Limb (tissue), 2 donors: Measurements from ENCODE around the gene HDAC3.

Experiments used
- DNase-seq, 2 donors: peaks; one replicate each; pipeline ENCODE4 v3.0.0-alpha.2; 2016; ENCODE audit errors: extremely low spot score in 2 of 2

Gene HDAC3

DNA sequence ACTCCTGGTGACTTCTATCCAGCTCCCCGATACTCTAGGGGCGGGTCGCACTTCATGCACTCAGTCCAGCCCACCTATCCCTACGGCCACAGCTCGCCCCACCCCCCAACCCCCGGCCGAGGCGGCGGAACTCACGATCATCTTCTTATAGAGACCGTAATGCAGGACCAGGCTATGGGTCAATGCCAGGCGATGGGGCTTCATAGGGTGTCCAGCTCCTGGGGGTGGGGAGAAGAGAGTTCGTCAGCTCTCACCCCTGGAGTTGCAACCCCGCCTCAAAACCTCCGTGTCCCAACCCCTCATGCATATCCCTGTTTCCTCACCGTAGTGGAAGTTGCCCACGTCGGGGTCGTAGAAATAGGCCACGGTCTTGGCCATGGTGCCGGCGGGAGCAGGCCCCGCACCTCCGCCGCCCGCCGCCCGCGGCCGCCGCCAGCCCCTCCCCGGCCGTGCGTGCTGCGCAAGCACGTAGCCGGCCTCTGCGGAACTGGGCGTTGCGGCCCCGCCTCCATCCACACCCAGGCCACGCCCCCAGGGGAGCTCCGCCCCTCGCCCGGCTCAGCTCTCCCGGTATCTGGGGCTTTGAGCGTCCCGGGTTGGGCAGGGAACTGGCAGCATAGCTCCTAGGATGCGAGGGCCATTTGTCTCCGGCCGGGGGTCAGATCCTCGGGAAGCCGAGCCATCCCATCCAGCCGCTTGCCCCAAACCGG is at the start of gene HDAC3, which contains the start of gene RELL2:
Gene HDAC3, minus strand, starts transcription at position 437 of the 710 bp plus-strand sequence. Its CDS starts 59 bp downstream, at position 378.
Gene RELL2, plus strand, starts transcription at position 585 of the 710 bp plus-strand sequence. CDS start 1,229 bp downstream, outside the sequence.
- DNase-seq = peak; percentile 92 to 97

DNA sequence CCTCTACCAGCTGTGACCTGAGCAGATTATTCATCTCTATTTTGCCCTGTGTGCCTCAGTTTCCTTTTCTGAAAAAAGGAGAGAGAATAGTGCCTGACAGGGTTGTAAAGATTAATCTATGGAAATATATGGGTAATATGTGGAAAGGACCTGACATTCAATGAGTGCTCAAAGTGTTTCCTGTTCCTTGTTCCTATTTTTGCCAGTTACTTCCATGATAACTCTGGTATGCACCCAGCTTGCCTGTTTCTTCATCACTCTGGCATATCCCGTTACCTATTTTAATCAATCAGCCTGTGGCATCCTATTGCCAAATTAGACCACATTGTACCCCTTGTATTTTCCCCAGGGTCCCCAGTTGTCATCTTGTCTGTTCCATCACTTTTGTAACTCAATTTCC is 48.9 kb upstream of the HDAC3 start:
- DNase-seq = no peak

DNA sequence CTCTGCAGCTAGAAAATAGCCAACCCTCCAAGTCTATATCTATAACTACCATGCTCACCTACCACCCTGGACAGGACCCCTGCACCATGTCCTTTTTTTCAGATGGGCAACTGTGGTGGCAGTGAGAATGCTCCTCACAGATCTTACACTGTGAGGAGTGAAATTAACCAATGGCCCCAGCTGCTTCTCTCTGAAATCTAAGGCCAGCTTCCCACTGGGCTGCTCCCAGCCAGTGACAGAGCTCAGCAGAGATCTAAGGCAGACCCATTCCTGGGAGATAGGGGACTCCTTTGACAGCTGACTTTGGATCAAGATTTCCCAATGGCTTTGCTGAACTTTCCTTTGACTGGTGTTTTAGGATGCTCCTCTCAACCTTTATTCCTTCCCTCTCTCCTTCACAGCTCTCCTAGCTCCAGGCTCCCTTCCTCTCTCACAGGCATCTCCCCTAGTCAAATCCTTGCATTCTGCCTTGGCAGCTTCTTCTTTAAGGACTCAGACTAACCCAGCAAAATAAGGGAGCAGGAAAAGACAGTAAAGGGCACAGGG is 47.0 kb upstream of the HDAC3 start:
- DNase-seq = no peak

DNA sequence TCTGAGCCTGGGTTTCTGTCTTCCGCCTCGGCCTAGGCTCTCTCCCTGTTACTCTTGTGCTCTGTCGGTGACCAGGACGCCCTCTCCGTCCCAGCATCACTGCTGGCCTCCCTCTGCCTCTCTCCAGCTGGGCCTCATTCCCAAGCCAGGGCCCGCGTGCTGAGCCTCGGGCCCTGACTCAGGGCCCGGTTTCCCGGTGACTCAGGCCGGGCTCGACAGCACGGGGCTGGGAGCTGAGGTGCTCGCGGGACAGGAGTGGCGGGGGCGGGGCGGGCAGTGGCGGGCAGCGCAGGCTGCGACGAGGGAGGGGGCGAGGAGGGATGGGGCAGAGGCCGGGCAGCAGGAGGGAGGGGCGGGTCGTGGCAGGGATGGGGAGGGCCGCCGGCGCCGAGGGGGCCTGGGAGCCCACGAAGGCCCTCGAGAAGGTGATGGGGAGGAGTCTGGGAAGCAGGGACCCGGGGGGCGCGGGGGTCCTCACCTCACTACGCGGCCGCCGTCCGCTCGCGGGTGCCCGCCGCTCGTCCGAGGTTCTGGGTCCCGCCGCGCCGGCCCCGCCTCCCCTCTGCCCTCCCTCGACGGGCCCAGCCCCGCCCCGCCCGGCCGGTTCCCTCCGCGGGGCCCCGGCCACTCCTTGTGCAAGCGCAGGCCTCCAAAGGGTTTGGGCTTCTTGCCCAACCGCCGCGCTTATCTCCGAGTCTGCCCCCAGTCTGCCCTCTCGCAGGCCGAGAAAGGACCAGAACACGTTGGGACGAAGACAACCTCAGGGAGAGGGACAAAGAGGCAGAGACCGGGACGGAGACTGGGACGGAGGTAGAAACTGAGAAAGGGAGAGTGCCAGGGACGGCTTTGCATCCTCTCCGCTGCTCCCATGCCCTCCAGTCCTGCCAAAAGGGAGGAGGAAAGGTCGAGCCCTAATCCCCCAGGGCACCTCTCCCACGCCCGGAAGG is 45.3 kb upstream of the HDAC3 start, which contains the start of gene ARAP3:
Gene ARAP3, minus strand, starts transcription at position 536 of the 947 bp plus-strand sequence. CDS start 1,744 bp downstream, outside the sequence.
- DNase-seq = peak; percentile 51 to 78

DNA sequence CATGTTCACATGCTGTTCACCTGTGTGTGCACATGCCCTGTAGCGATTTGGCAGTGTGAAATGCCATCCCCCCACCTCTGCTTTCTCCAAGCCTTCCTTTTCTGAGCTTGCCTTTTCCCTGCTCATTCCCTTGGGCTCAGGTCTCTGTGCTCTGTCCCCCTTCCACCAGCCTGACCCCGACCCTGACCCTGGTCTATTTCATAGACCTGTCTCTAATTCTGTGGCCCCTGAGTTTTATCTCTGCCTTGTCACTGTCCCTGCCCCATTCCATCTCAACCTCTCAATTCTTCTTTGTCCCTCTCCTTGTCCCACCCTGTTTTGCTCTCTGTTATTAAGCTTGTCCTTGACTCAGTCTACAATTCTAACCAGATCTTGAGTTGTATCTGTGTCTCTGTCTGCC is 44.6 kb upstream of the HDAC3 start:
- no peak for DNase-seq

DNA sequence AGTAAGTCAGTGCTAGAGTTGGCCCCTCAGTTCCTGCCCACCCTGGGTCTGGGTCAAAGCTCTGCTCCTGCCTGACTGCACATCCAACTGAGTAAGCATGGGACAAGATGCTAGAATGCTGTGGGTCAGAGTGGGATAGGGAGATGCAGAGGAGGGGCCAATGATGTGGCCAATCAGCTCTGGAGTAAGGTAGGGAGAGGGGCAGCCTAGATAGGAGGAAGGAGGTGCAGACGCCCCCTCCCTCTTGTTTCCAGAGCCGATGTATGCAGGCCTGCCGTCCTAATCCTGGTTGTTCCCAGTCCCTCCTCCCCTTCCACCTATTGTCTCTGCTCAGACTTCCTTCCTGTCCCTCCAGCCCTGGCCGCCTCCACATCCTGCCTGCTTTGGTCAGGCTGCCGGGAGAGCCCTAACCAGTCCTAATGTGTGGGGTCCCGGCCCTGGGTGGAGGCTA is 44.1 kb upstream of the HDAC3 start:
- no peak for DNase-seq

DNA sequence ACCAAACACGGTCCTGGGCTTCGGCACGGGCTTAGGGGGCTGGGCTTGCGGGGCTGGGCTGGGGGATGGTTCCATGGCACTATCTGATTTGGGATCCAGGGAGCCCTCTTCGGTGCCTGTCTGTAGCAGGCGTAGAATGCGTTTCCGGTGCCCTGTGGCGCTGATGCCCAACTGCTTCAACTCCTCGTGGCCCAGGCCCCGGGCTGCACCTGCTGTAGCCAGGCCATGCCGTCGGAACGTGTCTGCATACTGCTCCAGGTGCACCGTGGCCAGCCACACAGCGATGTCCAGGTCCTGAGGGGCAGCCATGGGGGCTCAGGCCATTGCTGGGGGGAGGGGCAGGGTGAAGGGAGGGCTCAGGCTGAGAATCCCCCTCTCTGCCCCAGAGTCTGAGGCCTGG is 43.5 kb upstream of the HDAC3 start:
- DNase-seq = no peak

DNA sequence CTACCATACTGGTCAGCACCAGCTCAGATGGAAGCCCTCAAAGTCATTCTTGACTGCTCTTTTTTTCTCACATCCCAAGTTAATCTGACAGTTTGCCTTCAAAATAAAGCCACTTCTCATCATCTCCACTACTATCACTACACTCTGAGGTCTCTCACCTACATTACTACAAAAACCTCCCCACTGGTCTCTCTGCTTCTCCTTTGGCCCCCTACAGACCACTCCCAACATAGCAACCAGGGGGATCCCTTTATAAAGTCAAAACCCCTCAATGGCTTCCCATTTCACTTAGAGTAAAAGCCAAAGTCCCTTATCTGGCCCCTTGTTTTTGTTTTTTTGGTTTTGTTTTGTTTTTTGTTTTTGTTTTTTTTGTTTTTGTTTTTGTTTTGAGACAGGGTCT is 40.8 kb upstream of the HDAC3 start:
- DNase-seq = no peak

DNA sequence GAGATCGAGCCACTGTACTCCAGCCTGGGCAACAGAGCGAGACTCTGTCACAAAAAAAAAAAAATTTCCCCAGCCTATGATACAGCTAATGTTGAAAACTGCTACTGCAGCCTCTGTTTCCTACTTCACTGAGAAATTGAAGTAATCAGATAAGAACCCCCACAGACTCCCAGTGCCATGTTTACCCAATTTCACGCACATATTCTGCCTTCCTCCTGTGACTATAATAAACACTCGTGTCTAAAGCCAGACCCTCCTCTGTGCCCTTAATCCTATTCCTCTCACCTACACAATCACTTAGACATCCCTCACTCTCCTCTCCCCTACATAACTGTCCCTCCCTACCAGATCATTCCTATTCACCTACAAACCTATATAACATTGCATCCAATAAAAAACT is 39.0 kb upstream of the HDAC3 start:
- no peak for DNase-seq

DNA sequence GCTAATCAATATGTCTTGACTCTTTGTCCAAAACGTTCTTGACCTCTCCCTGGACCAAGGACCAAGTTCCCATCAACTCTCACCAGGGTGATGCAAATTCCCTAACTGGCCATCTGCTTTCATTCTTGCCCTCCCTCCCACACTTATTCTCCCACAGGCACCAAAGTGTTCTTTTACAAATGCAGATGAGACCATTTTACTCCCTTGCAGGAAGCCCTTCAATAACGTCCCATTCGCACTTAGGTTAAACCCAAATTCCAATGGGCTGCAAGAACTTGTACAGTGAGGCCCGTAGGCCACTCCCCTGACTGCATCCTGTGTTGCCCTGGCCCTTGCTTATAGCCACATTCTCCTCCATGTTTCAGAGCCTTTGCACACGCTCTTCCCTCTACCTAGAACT is 38.1 kb upstream of the HDAC3 start:
- no peak for DNase-seq

DNA sequence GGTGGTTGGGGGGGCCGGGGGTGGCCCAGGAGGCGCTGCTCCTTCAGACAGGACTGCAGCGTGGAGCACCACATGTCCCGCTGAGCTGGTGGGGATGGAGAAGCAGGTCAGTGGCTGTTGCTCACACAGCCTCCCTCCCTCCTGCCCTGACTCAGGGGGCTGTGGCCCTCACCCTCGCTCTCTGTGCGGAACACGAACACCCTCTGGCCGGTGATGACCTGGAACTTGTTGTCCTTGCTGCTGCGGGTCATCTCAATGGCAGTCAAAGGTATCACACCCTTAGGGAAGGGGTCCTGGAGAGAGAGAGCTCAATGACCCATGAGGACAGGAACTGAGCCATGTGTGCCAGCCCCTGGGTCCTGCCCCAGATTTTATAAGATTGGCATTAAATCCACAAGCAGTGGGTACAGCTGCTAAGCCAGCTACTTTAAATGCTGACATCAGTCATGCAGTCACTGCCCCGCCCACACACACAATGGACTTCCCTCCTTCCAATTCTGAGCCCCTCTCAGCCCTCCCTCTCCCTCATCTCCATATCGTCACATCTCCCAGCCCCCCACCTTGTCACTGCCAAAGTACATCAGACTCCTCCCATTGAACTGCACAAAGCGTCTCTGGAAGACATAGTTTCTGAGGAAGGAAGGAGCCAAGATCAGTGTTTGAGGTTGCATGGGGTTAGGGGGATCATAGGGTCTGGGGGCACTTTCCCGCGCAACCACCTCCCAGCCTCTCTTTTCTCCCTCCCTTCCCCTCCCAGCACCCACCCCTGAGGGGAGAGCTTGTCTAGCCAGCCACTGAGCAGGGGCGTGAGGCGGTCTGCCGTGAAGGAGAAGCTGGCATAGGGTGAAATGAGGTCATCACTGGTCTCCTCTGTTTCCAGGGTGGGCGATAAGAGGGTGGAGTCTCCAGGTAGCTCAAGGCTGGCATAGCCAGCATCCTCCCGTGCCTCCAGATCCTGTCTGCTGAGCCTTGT is 36.5 kb upstream of the HDAC3 start:
- no peak for DNase-seq

DNA sequence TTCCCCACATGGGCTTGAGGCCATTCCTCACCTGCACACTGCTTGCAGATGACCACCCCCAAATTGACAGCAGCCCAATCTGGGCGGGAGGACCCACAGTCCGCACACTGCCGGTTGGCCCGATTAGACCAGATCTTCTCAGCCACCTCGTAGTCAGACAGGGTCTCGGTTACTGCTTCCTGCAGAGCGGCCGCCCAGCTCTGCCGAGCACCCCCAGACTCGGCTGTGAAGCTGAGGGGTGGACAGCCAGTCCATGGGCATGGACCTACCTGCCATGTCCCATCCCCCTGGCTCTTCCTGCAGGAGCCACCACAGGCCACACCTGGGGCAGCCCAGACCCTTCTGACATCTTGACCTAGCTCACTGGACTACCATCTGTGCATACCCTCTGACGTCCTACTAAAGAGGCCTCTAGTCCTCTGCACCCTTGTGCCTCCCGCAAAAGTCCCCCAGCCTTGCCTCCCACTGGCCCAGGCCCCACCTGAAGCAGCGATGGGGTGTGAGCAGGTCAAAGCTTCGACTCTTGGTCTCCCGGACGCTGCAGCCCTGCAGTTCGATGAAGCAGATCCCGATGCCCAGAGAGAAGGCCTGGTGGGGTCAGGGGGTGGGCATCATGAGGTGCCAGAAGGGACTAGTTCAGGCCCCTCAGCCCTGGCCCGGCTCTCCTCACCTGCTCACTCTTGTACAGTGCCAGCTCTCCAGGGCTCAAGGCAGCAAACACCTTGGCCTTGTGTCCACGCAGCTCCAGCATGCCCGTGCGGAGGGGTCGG is 35.6 kb upstream of the HDAC3 start:
- DNase-seq = no peak

DNA sequence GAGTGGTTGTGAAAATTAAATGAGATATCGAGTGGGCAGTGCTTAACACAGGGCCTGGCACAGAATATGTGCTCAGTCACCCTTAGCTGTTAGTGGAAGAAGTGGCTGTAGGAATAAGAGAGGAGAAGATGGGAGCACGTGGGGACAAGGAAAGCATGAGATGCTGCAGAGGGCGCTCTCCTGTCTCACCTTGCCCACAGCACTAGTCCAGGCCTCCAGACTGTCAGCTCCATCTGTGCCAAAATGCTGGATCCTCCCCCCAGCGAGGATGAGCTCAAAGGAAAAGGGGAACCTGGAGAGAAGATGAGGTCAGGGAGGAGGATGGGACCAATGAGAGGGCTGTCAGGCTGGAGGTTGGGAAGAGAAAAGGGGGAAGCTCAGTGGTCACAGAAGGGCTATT is 32.9 kb upstream of the HDAC3 start:
- DNase-seq = no peak

DNA sequence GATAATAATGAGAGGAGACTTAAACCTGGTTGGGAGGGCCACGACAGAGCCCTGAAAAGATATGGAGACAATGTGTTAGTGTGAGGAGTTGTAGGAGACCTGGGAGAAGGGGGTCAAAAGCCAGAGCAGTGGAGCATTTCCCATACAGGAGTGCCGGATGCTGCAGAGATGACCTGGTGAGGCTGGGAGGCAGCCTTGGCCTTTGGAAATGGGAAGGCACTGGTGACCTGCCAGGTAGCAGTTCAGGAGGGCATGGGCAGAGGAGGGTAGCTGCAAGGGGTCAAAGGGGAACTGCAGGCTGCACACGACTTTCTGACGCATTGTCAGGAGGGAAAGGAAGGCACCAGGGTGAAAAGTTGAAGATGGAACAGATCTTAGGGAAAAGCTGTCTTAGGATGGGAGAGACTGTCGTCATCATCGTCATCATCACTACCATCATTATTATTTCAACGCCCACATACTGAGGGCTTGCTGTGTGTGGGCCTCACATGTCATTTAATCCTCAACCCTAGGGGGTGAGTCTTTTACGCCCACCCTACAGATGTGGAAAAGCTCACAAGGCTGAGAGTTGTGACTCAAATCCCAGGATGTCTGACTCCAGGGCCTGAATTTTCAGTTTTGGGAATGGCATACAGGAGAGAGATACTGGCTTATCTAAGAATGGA is 32.1 kb upstream of the HDAC3 start:
- DNase-seq = no peak

DNA sequence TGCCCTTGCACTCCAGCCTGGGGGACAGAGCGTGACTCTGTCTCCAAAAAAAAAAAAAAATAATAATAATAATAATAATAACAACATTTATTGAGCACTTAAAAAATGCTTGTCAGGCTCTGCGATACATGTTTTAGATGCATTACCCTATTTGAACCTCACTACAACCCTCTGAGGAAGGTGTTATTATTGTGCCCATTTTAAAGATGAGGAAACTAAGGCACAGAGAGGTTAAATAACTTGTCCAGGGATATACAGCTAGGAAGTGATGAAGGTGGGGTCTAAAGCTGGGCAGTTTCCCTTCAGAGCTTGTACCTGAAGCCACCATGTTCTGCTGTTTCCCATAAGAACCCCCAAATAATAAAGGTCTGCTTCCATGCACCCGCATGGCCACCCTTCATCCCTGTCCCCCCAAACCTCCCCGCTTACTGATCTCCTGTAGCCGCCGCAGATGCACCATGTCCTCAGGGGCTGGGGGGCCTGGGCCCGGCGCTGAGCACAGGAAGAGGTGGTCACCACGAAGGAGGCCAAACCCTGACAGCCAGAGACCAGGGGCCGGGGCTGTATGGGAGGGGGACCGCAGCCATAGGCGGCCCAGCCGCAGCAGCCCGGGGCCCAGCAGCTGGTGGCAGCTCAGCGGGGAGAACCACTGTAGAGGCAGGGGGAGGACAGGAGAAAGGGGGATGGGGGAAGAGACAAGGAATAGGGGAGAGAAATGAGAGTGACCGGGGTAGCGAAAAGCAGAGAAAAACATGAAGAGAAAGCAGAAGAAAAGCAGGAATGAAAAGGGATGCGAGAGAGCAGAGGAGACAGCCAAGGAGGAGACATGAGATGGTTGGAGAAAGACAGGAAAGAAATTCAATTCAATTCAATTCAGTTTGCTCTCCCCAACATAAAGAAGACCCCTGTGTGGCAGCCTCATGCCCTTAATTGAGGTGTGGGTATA is 29.6 kb upstream of the HDAC3 start:
- DNase-seq = no peak

DNA sequence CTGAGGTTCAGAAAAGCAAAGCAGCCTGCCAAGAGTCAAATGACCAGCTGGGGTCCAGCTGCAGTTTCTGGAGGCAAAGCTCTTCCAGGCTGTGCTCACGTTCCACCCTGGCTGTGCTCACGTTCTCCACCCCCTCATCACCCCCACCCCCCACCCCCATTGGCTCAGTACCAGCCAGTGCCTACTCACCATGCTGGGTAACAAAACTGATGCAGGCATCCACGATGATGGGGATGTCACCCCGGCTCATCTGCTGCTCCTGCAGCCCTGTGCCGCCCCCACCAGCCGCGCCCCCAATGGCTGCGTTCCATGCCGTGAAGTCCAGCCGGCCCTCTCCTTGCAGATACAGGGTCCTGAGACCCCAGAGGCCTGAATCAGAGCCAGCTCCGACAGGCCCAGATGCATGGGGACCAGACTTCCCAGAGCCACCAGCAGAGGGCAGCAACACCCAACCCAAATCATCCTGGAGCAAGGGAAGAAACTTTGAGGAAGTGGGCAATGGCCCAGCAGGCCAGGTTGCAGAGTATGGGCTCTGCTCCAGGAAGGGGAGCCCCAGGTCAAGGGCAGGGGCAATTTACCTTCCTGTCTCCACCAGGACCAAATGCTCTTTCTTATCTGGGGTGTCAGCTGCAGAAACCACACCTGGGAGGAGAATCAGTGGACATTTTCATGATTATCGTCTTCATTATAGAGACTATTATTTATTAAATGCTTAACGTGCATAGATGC is 28.2 kb upstream of the HDAC3 start:
- peak; percentile 47 to 87 for DNase-seq

DNA sequence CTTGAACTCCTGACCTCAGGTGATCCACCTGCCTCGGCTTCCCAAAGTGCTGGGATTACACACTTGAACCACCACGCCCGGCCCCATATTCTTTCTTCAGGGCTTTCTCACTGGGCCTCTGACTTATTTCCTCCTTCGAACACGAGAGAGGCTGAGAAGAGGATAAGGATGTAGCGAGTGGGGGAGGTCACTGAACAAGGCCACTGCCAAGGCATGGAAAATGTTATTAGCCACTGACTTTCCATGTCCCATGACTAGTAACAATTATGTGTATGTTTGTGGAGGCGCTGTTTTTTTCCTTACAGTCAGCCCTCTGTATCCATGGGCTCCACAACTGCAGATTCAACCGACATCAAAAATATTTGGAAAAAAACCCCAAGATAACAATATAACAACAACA is 26.9 kb upstream of the HDAC3 start:
- DNase-seq = no peak

DNA sequence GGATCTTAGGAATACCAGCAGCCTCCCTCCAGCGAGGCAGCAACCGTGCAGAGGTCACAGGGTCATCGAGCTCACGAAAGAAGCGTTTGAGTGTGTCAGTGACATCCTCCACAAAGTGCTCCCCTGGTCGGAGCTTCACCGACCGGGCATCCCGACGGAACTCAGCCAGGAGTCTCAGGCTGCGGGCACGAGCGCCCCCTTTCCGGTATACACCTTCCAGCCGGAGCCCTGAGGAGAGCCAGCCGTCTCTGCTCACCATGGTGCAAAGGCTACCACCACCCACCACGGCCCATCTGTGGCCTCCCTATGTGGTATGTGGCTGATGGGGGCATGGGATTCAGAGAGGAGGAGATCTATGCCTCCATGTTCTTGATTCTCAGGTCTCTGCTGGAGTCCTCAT is 25.4 kb upstream of the HDAC3 start:
- no peak for DNase-seq
